HL-60 (cell line): ENCODE measurements around the gene ACTR3C.

Experiments
- GABPA ChIP-seq: IDR thresholded peaks from 2 replicates; pipeline ENCODE4 v1.6.1; 2012; ENCODE audit warnings: low read depth
- POLR2AphosphoS5 ChIP-seq: IDR thresholded peaks from 2 replicates; pipeline ENCODE4 v1.6.1; 2012; ENCODE audit warnings: low read depth
- SPI1 ChIP-seq: IDR thresholded peaks from 2 replicates; pipeline ENCODE4 v1.6.1; 2012; ENCODE audit warnings: low read depth, mild to moderate bottlenecking, borderline replicate concordance
- TF ChIP-seq, protein P1 (sequence below): IDR thresholded peaks from one replicate; pipeline ENCODE4 v1.5.1; 2011; ENCODE audit warnings: low read length, control low read depth, inconsistent platforms; ENCODE audit not compliant: insufficient read depth
- TF ChIP-seq, protein P2 (sequence below): IDR thresholded peaks from 2 replicates; pipeline ENCODE4 v1.6.1; 2012; ENCODE audit warnings: low read depth; ENCODE audit not compliant: insufficient replicate concordance

DNA sequence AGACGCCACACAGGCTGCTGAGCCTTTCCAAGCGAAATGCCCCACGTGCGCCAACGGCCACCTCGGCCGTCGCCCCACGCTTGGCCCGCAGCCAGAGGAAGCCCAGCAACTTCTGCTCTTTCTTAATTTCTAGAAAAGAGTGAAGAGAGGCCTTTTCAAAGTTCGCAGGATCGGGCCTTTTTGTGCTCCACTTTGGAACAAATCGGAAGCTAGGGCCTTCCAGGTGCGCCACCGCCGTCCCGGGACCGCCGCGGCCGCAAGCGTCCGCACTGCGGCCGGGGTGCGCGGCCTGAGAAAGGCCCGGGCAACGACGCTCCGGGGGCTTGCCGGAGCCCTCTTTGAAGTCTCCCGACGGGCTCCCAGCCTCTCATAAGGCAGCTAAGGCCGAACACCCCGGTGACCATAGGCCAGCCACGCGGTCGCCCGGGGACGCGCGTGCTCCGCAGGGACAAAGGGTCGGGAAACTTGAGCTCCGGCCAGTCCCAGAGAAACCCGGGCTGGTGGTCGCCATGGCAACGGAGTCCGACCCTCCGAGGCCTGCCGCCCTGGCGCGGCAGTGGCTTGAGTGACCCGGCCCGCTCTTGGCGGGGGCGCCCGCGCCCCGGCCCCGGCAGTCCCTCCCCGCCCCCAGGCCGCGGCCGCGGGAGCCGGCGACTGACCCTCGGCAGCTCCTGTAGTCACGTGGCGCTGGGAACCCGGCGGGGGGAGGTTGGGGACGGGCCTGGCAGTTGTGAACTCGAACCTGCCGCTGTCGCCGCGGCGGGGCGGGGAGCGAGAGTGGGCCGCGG, 44.9 kb upstream of the ACTR3C start, which contains the start of gene REPIN1:
- TF ChIP-seq, protein P1, sequence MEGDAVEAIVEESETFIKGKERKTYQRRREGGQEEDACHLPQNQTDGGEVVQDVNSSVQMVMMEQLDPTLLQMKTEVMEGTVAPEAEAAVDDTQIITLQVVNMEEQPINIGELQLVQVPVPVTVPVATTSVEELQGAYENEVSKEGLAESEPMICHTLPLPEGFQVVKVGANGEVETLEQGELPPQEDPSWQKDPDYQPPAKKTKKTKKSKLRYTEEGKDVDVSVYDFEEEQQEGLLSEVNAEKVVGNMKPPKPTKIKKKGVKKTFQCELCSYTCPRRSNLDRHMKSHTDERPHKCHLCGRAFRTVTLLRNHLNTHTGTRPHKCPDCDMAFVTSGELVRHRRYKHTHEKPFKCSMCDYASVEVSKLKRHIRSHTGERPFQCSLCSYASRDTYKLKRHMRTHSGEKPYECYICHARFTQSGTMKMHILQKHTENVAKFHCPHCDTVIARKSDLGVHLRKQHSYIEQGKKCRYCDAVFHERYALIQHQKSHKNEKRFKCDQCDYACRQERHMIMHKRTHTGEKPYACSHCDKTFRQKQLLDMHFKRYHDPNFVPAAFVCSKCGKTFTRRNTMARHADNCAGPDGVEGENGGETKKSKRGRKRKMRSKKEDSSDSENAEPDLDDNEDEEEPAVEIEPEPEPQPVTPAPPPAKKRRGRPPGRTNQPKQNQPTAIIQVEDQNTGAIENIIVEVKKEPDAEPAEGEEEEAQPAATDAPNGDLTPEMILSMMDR = no peak
- TF ChIP-seq SPI1 (peak; percentile 14; the same call in 1 of the 2 replicates), POLR2AphosphoS5 (peak; percentile 98), GABPA (0 out of 2 replicates have a peak, but pooled peaks have one; percentile 13)
- TF ChIP-seq, protein P2, sequence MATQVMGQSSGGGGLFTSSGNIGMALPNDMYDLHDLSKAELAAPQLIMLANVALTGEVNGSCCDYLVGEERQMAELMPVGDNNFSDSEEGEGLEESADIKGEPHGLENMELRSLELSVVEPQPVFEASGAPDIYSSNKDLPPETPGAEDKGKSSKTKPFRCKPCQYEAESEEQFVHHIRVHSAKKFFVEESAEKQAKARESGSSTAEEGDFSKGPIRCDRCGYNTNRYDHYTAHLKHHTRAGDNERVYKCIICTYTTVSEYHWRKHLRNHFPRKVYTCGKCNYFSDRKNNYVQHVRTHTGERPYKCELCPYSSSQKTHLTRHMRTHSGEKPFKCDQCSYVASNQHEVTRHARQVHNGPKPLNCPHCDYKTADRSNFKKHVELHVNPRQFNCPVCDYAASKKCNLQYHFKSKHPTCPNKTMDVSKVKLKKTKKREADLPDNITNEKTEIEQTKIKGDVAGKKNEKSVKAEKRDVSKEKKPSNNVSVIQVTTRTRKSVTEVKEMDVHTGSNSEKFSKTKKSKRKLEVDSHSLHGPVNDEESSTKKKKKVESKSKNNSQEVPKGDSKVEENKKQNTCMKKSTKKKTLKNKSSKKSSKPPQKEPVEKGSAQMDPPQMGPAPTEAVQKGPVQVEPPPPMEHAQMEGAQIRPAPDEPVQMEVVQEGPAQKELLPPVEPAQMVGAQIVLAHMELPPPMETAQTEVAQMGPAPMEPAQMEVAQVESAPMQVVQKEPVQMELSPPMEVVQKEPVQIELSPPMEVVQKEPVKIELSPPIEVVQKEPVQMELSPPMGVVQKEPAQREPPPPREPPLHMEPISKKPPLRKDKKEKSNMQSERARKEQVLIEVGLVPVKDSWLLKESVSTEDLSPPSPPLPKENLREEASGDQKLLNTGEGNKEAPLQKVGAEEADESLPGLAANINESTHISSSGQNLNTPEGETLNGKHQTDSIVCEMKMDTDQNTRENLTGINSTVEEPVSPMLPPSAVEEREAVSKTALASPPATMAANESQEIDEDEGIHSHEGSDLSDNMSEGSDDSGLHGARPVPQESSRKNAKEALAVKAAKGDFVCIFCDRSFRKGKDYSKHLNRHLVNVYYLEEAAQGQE = peak; percentile 30
